ENCODE data around the gene FYB1. TPM values are rescaled to one million over a fixed set of nuclear protein-coding genes. Genes with fewer than 3 reads are reported as not detected.

Gene FYB1
- total RNA-seq, 1 experiment from 2014 or later = not detected

GRCh38 chr5:39161578-39161977 is 57.8 kb downstream of the FYB1 start:
- intact Hi-C loops (cut with micrococcal nuclease; ENCODE audit: unreplicated experiment) = no loop called here
- Histone ChIP-seq H3K27ac (ENCODE audit: low read depth, low read length, poor library complexity, severe bottlenecking) (no peak overlapping the region), H3K9me3 (ENCODE audit: low read depth, low read length, poor library complexity, severe bottlenecking) (no peaks in the 10 kb centered on the region), H3K27me3 (replicated peaks; ENCODE audit: insufficient read depth, low read depth, low read length, poor library complexity) (no peaks in the 10 kb centered on the region), H3K36me3 (ENCODE audit: insufficient read depth, low read length, poor library complexity, severe bottlenecking) (no peaks in the 10 kb centered on the region), H3K4me1 (ENCODE audit: insufficient read depth, low read length, poor library complexity, severe bottlenecking) (peaks cover 7% of the 10 kb centered on the region), H3K4me3 (ENCODE audit: low read depth, low read length, poor library complexity, severe bottlenecking) (no peak overlapping the region)
- POLR2A ChIA-PET (ENCODE audit: low non-redundant PET) = no interaction called here
- no TSS peak for BruUV-seq (replicated peaks)
- DNase-seq (ENCODE audit: low spot score) = no peak
- CTCF ChIA-PET = no interaction called here
- TF ChIP-seq EZH2 (IDR thresholded peaks at IDR 0.05; ENCODE audit: borderline replicate concordance, low read depth, low read length, poor library complexity, severe bottlenecking) (no peak), CTCF (conservative IDR thresholded peaks at IDR 0.05; ENCODE audit: low read depth, low read length) (no peak)

GRCh38 chr5:39160576-39161213 is 58.7 kb downstream of the FYB1 start:
- Histone ChIP-seq H3K36me3 (ENCODE audit: insufficient read depth, low read length, poor library complexity, severe bottlenecking) (no peaks in the 10 kb centered on the region), H3K27me3 (replicated peaks; ENCODE audit: insufficient read depth, low read depth, low read length, poor library complexity) (no peaks in the 10 kb centered on the region), H3K9me3 (ENCODE audit: low read depth, low read length, poor library complexity, severe bottlenecking) (no peaks in the 10 kb centered on the region), H3K4me1 (ENCODE audit: insufficient read depth, low read length, poor library complexity, severe bottlenecking) (peaks cover 7% of the 10 kb centered on the region), H3K4me3 (ENCODE audit: low read depth, low read length, poor library complexity, severe bottlenecking) (no peak overlapping the region), H3K27ac (ENCODE audit: low read depth, low read length, poor library complexity, severe bottlenecking) (no peak overlapping the region)
- no peak for TF ChIP-seq CTCF (conservative IDR thresholded peaks at IDR 0.05; ENCODE audit: low read depth, low read length)
- TF ChIP-seq EZH2 (IDR thresholded peaks at IDR 0.05; ENCODE audit: borderline replicate concordance, low read depth, low read length, poor library complexity, severe bottlenecking) = no peak
- BruUV-seq (replicated peaks) = no TSS peak
- ChIA-PET POLR2A (ENCODE audit: low non-redundant PET) (interaction anchor here (0.6 kb wide), 1 partner anchor 1766 kb away, joined by 3 read pairs; no protein-coding TSS in a partner anchor), CTCF (no interaction called here)
- intact Hi-C loops (cut with micrococcal nuclease; ENCODE audit: unreplicated experiment) = no loop called here
- DNase-seq (ENCODE audit: low spot score) = no peak

GRCh38 chr5:39159811-39160490 is 59.4 kb downstream of the FYB1 start:
- Histone ChIP-seq H3K27ac (ENCODE audit: low read depth, low read length, poor library complexity, severe bottlenecking) (no peak overlapping the region), H3K4me3 (ENCODE audit: low read depth, low read length, poor library complexity, severe bottlenecking) (no peak overlapping the region), H3K36me3 (ENCODE audit: insufficient read depth, low read length, poor library complexity, severe bottlenecking) (no peaks in the 10 kb centered on the region), H3K9me3 (ENCODE audit: low read depth, low read length, poor library complexity, severe bottlenecking) (no peaks in the 10 kb centered on the region), H3K27me3 (replicated peaks; ENCODE audit: insufficient read depth, low read depth, low read length, poor library complexity) (no peaks in the 10 kb centered on the region), H3K4me1 (ENCODE audit: insufficient read depth, low read length, poor library complexity, severe bottlenecking) (peaks cover 7% of the 10 kb centered on the region)
- ChIA-PET POLR2A (ENCODE audit: low non-redundant PET) (interaction anchor here (0.6 kb wide), 2 partner anchors 1118 to 1767 kb away, joined by 3 read pairs; no protein-coding TSS in a partner anchor), CTCF (no interaction called here)
- intact Hi-C loops (cut with micrococcal nuclease; ENCODE audit: unreplicated experiment) = no loop called here
- no TSS peak for BruUV-seq (replicated peaks)
- no peak for DNase-seq (ENCODE audit: low spot score)
- TF ChIP-seq CTCF (conservative IDR thresholded peaks at IDR 0.05; ENCODE audit: low read depth, low read length) (no peak), EZH2 (IDR thresholded peaks at IDR 0.05; ENCODE audit: borderline replicate concordance, low read depth, low read length, poor library complexity, severe bottlenecking) (no peak)

All from A673 (cell line).